ENCODE measurements around the gene SMPX. TPM values are rescaled to one million over a fixed set of nuclear protein-coding genes. Genes with fewer than 3 reads are reported as not detected.
A peak's percentile ranks its signal among the peaks of the same experiment; 100 is the strongest.

Gene SMPX
- total and polyA plus RNA-seq, 7 donors, result 0.89 to 111 (median 25.5) TPM; not detected in 1

- WGBS, 2 donors, result 2 to 7% methylated on average over 60 of the region's 60 CpGs
- intact Hi-C loops (cut with DNase I), result no loop called here
- no peak for DNase-seq
- no peaks in the 10 kb centered on the region for H3K9me3 ChIP-seq
- H3K27ac ChIP-seq, result no peak within 1 kb of the TSS
- TF ChIP-seq POLR2AphosphoS5 (IDR thresholded peaks at IDR 0.05), result no peak
- no peak for TF ChIP-seq POLR2A (IDR thresholded peaks at IDR 0.05)
- H3K4me3 ChIP-seq, result peak within 1 kb of the TSS in 3 of 4 donors; percentile 25 to 35 (median 26)
- H3K36me3 ChIP-seq, result no peaks in the 10 kb centered on the region
- peaks cover 0 to 4% (median 0%) of the 10 kb centered on the region in 4 donors for H3K4me1 ChIP-seq
- H3K27me3 ChIP-seq, result peaks cover 8 to 28% (median 10%) of the 10 kb centered on the region in 3 donors
Observed at GRCh38 chrX:21658152-21658737, 99.7 kb downstream of the SMPX start, which contains the start of gene KLHL34. Gene KLHL34, minus strand, starts transcription at chrX:21658330. Its CDS starts 542 bp downstream, at chrX:21657788.

DNA sequence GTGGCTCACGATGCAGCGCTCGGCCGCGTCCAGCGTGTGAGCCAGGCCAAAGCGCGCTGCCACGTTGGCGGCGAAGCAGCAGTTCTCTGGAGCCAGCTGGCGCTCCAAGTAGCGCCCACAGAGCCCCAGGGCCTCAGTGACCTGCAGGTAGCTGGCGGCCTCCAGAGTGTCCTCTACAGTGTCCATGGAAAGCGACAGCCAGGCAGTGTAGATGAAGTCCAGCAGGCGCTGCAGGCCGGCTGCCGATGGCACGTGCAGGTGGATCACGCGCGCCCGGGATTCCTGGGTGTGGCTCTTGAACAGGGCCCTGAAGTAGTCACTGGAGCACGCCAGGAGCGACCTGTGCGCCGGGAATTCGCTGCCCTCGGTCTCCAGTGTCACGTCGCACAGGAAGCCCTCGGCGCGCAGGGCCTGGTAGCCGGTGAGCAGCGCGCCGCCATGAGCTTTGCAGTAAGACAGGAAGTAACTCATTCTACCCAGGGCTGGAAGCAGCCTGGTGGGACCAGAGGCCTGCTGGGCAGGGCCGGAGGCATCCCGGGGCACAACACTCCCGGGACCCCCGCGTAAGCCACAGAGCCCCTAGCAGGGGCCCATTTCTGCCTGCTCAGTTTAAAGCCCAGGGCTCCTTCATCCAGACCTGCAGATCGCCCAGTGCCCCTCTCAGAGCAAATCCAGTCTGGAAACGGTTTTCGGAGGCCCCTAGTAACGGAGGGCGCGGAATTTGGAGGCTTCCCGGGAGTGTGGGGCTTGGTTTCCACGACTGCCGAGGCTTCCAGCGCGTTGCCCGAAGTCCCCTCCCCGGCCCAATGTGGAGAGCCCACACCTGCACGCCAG lies 100.4 kb downstream of the SMPX start:
- Histone ChIP-seq H3K27me3 (peaks cover 8 to 28% (median 10%) of the 10 kb centered on the region in 3 donors), H3K36me3 (no peaks in the 10 kb centered on the region), H3K9me3 (no peaks in the 10 kb centered on the region), H3K4me3 (peak overlapping the region in 2 of 4 donors; percentile 25 to 26), H3K4me1 (peaks cover 0 to 4% (median 0%) of the 10 kb centered on the region in 4 donors), H3K27ac (no peak overlapping the region)
- 44 to 84% methylated on average over 57 of the region's 57 CpGs for WGBS, 2 donors
- TF ChIP-seq EP300 (IDR thresholded peaks at IDR 0.05), result no peak
- intact Hi-C loops (cut with DNase I), result no loop called here
- no peak for DNase-seq

GRCh38 chrX:21656587-21657317 lies 101.2 kb downstream of the SMPX start:
- Histone ChIP-seq H3K9me3 (no peaks in the 10 kb centered on the region), H3K36me3 (no peaks in the 10 kb centered on the region), H3K4me1 (peaks cover 0 to 4% (median 0%) of the 10 kb centered on the region in 4 donors), H3K27ac (no peak overlapping the region), H3K4me3 (peak overlapping the region in 3 of 4 donors; percentile 12 to 23 (median 17)), H3K27me3 (peaks cover 8 to 28% (median 10%) of the 10 kb centered on the region in 3 donors)
- intact Hi-C loops (cut with DNase I), result no loop called here
- 51 to 86% methylated on average over 61 of the region's 61 CpGs for WGBS, 2 donors
- TF ChIP-seq, protein P1, sequence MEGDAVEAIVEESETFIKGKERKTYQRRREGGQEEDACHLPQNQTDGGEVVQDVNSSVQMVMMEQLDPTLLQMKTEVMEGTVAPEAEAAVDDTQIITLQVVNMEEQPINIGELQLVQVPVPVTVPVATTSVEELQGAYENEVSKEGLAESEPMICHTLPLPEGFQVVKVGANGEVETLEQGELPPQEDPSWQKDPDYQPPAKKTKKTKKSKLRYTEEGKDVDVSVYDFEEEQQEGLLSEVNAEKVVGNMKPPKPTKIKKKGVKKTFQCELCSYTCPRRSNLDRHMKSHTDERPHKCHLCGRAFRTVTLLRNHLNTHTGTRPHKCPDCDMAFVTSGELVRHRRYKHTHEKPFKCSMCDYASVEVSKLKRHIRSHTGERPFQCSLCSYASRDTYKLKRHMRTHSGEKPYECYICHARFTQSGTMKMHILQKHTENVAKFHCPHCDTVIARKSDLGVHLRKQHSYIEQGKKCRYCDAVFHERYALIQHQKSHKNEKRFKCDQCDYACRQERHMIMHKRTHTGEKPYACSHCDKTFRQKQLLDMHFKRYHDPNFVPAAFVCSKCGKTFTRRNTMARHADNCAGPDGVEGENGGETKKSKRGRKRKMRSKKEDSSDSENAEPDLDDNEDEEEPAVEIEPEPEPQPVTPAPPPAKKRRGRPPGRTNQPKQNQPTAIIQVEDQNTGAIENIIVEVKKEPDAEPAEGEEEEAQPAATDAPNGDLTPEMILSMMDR (IDR thresholded peaks at IDR 0.05), result no peak
- TF ChIP-seq POLR2AphosphoS5 (IDR thresholded peaks at IDR 0.05), result no peak
- no peak for TF ChIP-seq POLR2A (IDR thresholded peaks at IDR 0.05)
- TF ChIP-seq EP300 (IDR thresholded peaks at IDR 0.05), result no peak
- no peak for DNase-seq

Other genes starting within 250 kb of the SMPX start
- under 1 TPM in 1 of 4 donors, not detected in 3; 0.28 TPM for gene KLHL34, start 99.8 kb downstream of the SMPX start, total RNA-seq
- 1 to 10 TPM; 1.2 to 1.5 (median 1.2) TPM for gene KLHL34, start 99.8 kb downstream of the SMPX start, polyA plus RNA-seq
- gene MBTPS2, start 81.5 kb upstream of the SMPX start, total RNA-seq, result 10 to 100 TPM in 3 of 4 donors, 1 to 10 TPM in 1; 9.9 to 15.8 (median 12.7) TPM
- 1 to 10 TPM in 2 of 3 donors, under 1 TPM in 1; under 0.01 to 4.3 (median 1.2) TPM for gene MBTPS2, start 81.5 kb upstream of the SMPX start, polyA plus RNA-seq
- gene YY2, start 97.9 kb upstream of the SMPX start, total RNA-seq, result 1 to 10 TPM; 2.1 to 4.2 (median 3.0) TPM
- gene YY2, start 97.9 kb upstream of the SMPX start, polyA plus RNA-seq, result under 1 TPM in 1 of 3 donors, not detected in 2; 0.77 TPM
- gene SMS, start 182.6 kb upstream of the SMPX start, total RNA-seq, result 10 to 100 TPM; 62.6 to 84.5 (median 70.0) TPM
- gene SMS, start 182.6 kb upstream of the SMPX start, polyA plus RNA-seq, result 10 to 100 TPM; 64.3 to 65.8 (median 64.5) TPM

Measured in sigmoid colon (tissue), 7 donors.